Measurements from ENCODE around the gene FADS3.

Gene FADS3

DNA sequence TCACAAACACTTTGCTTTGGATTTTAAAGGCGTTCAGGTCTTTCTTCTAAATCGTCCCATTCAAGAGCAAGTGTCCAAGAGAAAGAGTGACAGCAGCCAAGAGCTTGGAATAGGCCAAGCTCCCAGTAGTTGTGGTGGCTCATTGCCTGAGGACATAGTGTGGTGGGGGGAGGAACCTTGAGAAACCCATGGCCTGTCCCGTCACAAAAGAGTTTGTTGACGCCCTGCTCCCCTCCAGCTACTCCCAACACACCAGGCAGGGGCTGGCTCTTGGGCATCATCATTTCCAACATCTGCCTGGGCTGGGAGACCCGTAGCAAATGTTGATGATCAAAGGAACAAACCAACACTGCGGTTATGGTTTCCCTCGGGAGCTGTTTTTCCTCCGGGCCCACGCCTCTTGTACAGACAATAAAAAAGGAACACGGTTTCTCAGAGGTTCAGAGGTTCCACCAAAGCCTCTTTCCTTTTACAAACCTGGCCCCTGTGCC is 20.8 kb downstream of the FADS3 start:
- Histone ChIP-seq H3K4me3 (ENCODE audit: low read depth in 1 of 2, low read length in 2 of 2) (no peak overlapping the region), H3K27ac (ENCODE audit: low read depth, low read length) (no peak overlapping the region), H3K9me3 (ENCODE audit: low read length) (no peaks in the 10 kb centered on the region), H3K36me3 (ENCODE audit: insufficient read depth, low read length) (no peaks in the 10 kb centered on the region), H3K27me3 (ENCODE audit: control insufficient read depth in 1 of 2, insufficient read depth in 2 of 2, low read length in 2 of 2) (peaks cover 0 to 4% of the 10 kb centered on the region in 2 donors), H3K4me1 (ENCODE audit: insufficient read depth, low read length) (peaks cover 4% of the 10 kb centered on the region), H3K9ac (ENCODE audit: low read length) (no peak overlapping the region)

DNA sequence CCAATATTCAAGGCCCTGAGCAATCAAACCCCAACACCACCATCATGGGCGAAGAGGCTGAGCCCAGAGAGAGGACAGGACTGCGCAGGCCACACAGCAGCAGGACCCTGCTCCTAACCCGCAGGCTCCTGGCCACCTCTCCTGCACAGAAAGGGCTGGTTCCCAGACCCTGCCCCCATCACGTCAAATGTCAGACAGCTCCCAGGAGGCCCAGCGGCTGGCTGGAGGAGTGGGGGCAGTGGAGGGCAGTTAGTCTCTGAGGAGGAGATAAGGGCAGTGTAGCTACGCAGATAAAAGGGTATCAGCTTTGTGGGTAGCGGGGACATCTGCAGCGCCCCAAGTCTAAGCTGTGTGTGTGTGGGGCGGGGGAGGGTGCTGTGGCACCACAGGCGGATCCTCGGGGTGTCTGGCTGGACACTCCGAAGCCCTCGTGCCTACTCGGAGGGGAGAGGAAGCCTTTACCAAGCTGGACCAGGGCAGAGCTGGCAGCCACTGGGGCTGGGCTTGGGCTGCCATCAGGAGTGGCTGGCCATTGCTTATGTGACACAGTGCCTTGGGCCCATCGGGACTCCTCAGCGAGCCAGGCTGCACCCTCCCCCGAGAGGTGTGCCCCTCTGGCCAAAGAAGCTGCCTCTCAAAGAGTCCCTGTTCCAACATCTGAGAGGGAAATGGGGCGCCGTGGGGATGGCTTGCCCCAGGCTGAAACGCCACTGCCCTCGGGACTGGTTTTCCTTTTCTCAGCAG is 21.5 kb downstream of the FADS3 start:
- H3K27ac ChIP-seq (ENCODE audit: low read depth, low read length): no peak overlapping the region
- no peak overlapping the region for H3K9ac ChIP-seq (ENCODE audit: low read length)
- peaks cover 0 to 4% of the 10 kb centered on the region in 2 donors for H3K27me3 ChIP-seq (ENCODE audit: control insufficient read depth in 1 of 2, insufficient read depth in 2 of 2, low read length in 2 of 2)

DNA sequence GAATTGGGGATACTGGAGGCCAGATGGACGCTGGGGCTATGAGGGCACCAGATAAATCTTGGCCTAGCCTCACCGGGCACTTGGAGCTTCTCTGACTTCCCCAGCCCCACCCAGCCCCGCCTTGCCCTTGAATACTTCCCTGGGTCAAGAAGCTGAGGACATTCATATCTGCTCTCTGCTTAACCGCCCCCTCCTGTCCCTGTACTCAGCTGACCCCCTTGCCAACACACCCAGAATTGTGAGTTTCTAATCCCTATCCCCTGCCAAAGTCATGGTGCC is 22.0 kb downstream of the FADS3 start:
- Histone ChIP-seq H3K9ac (ENCODE audit: low read length) (no peak overlapping the region), H3K36me3 (ENCODE audit: insufficient read depth, low read length) (no peaks in the 10 kb centered on the region), H3K27me3 (ENCODE audit: control insufficient read depth in 1 of 2, insufficient read depth in 2 of 2, low read length in 2 of 2) (peaks cover 0 to 4% of the 10 kb centered on the region in 2 donors), H3K9me3 (ENCODE audit: low read length) (no peaks in the 10 kb centered on the region), H3K4me1 (ENCODE audit: insufficient read depth, low read length) (peaks cover 4% of the 10 kb centered on the region), H3K27ac (ENCODE audit: low read depth, low read length) (no peak overlapping the region), H3K4me3 (ENCODE audit: low read depth in 1 of 2, low read length in 2 of 2) (no peak overlapping the region)

More for the DNA sequence above, 21.5 kb downstream of the FADS3 start:
- Histone ChIP-seq H3K9me3 (ENCODE audit: low read length) (no peaks in the 10 kb centered on the region), H3K4me1 (ENCODE audit: insufficient read depth, low read length) (peaks cover 4% of the 10 kb centered on the region), H3K4me3 (ENCODE audit: low read depth in 1 of 2, low read length in 2 of 2) (no peak overlapping the region), H3K36me3 (ENCODE audit: insufficient read depth, low read length) (no peaks in the 10 kb centered on the region)

DNA sequence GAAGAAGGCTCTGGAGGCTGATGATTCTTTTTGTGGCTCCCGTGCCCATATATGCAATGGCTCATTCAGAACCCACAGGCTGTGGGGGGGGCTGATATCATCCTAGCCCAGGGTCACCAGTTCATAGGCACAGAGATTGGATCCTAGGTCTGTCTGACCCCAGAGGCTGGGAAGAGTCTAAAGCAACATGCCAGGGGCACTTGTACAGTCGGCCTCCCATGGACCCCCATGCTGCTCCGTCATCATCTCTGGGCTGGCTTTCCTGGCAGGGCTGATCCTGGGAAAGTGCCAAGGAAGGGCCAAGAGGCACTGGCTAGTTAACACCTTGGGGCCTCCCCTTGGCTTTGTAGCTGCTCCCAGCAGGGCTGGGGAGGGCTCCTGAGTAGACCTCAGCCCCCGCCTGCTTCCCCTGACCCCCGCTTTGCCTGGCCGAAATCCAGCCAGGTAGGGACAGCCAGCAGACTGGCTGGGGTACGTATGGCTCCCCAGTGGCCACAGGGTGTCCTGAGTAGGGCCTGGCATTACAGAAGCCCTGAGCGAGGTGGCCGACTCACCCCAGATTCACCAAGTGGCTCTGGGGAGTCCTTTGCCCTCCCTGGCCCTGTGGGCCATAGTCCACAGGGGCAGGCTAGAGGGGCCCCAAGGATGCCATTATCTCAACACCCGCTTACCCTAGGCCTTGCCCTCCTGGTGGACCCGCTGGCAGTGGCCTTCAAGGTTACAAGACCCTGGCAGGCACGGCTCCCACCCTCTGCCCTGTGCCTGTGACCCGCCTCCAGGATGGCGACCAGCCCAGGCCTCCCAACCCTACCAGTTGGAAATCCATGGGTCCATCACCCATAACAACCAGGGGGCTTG is 22.5 kb downstream of the FADS3 start:
- no peaks in the 10 kb centered on the region for H3K9me3 ChIP-seq (ENCODE audit: low read length)
- no peak overlapping the region for H3K9ac ChIP-seq (ENCODE audit: low read length)
- H3K27me3 ChIP-seq (ENCODE audit: control insufficient read depth in 1 of 2, insufficient read depth in 2 of 2, low read length in 2 of 2): peaks cover 0 to 4% of the 10 kb centered on the region in 2 donors
- H3K36me3 ChIP-seq (ENCODE audit: insufficient read depth, low read length): no peaks in the 10 kb centered on the region
- peaks cover 4% of the 10 kb centered on the region for H3K4me1 ChIP-seq (ENCODE audit: insufficient read depth, low read length)
- no peak overlapping the region for H3K4me3 ChIP-seq (ENCODE audit: low read depth in 1 of 2, low read length in 2 of 2)
- H3K27ac ChIP-seq (ENCODE audit: low read depth, low read length): no peak overlapping the region

DNA sequence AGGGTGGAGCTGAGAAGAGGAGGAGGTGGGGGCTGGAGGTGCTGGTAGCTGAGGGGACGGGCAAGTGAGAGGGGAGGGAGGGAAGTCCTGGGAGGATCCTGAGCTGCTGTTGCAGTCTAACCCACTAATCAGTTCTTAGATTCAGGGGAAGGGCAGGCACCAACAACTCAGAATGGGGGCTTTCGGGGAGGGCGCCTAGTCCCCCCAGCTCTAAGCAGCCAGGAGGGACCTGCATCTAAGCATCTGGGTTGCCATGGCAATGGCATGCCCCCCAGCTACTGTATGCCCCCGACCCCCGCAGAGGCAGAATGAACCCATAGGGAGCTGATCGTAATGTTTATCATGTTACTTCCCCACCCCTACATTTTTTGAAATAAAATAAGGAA is 24.4 kb downstream of the FADS3 start:
- H3K36me3 ChIP-seq (ENCODE audit: insufficient read depth, low read length): no peaks in the 10 kb centered on the region
- H3K9ac ChIP-seq (ENCODE audit: low read length): no peak overlapping the region
- H3K4me3 ChIP-seq (ENCODE audit: low read depth in 1 of 2, low read length in 2 of 2): no peak overlapping the region
- H3K27me3 ChIP-seq (ENCODE audit: control insufficient read depth in 1 of 2, insufficient read depth in 2 of 2, low read length in 2 of 2): peaks cover 0 to 4% of the 10 kb centered on the region in 2 donors
- no peak overlapping the region for H3K27ac ChIP-seq (ENCODE audit: low read depth, low read length)
- no peaks in the 10 kb centered on the region for H3K9me3 ChIP-seq (ENCODE audit: low read length)
- H3K4me1 ChIP-seq (ENCODE audit: insufficient read depth, low read length): peaks cover 4% of the 10 kb centered on the region

DNA sequence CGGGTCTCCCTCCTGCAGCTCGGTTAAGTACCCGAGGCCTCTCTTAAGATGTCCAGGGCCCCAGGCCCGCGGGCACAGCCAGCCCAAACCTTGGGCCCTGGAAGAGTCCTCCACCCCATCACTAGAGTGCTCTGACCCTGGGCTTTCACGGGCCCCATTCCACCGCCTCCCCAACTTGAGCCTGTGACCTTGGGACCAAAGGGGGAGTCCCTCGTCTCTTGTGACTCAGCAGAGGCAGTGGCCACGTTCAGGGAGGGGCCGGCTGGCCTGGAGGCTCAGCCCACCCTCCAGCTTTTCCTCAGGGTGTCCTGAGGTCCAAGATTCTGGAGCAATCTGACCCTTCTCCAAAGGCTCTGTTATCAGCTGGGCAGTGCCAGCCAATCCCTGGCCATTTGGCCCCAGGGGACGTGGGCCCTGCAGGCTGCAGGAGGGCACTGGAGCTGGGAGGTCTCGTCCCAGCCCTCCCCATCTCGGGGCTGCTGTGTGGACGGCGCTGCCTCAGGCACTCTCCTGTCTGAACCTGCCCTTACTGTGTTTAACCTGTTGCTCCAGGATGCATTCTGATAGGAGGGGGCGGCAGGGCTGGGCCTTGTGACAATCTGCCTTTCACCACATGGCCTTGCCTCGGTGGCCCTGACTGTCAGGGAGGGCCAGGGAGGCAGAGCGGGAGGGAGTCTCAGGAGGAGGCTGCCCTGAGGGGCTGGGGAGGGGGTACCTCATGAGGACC is 25.0 kb downstream of the FADS3 start:
- no peaks in the 10 kb centered on the region for H3K36me3 ChIP-seq (ENCODE audit: insufficient read depth, low read length)
- no peaks in the 10 kb centered on the region for H3K9me3 ChIP-seq (ENCODE audit: low read length)
- peaks cover 0 to 4% of the 10 kb centered on the region in 2 donors for H3K27me3 ChIP-seq (ENCODE audit: control insufficient read depth in 1 of 2, insufficient read depth in 2 of 2, low read length in 2 of 2)
- H3K4me3 ChIP-seq (ENCODE audit: low read depth in 1 of 2, low read length in 2 of 2): no peak overlapping the region
- no peak overlapping the region for H3K9ac ChIP-seq (ENCODE audit: low read length)
- H3K4me1 ChIP-seq (ENCODE audit: insufficient read depth, low read length): peaks cover 2% of the 10 kb centered on the region
- no peak overlapping the region for H3K27ac ChIP-seq (ENCODE audit: low read depth, low read length)

DNA sequence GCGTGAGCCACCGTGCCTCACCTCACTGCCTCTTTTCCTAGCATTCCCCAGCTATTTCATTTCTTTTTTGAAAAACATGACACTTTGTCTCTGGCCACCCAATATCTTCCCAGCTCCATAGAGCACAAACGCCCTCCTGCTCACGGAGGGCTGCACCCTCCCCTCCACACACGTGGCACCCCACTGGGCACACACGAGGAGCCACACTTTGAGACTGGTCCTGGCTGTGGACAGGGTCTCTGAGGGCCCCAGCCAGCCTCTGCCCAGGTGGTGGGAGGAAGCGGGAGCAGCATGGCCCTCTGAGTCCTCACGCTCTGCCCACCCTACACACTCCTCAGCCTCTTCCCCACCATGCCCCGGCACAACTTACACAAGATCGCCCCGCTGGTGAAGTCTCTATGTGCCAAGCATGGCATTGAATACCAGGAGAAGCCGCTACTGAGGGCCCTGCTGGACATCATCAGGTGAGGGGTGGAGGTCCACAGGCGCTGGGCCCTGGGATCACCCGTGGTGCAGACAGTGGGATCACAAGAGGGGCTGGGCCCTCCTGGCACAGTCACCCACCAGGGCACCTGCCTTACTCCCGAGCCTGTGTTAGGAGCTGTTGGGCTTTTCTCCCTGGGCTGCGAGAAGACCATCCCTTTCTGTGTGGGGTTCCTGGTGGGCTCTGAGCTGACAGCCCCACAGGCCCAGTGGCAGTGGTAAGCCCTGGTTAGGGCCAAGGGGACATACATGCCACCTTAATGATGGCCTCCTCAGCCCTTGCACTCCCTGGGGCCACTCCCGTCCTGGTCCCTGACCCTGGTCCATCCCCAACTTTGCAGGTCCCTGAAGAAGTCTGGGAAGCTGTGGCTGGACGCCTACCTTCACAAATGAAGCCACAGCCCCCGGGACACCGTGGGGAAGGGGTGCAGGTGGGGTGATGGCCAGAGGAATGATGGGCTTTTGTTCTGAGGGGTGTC is 26.2 kb downstream of the FADS3 start:
- Histone ChIP-seq H3K4me3 (ENCODE audit: low read depth in 1 of 2, low read length in 2 of 2) (no peak overlapping the region), H3K27me3 (ENCODE audit: control insufficient read depth in 1 of 2, insufficient read depth in 2 of 2, low read length in 2 of 2) (peaks cover 0 to 4% of the 10 kb centered on the region in 2 donors), H3K9ac (ENCODE audit: low read length) (no peak overlapping the region), H3K4me1 (ENCODE audit: insufficient read depth, low read length) (no peaks in the 10 kb centered on the region), H3K36me3 (ENCODE audit: insufficient read depth, low read length) (no peaks in the 10 kb centered on the region), H3K27ac (ENCODE audit: low read depth, low read length) (no peak overlapping the region), H3K9me3 (ENCODE audit: low read length) (no peaks in the 10 kb centered on the region)

DNA sequence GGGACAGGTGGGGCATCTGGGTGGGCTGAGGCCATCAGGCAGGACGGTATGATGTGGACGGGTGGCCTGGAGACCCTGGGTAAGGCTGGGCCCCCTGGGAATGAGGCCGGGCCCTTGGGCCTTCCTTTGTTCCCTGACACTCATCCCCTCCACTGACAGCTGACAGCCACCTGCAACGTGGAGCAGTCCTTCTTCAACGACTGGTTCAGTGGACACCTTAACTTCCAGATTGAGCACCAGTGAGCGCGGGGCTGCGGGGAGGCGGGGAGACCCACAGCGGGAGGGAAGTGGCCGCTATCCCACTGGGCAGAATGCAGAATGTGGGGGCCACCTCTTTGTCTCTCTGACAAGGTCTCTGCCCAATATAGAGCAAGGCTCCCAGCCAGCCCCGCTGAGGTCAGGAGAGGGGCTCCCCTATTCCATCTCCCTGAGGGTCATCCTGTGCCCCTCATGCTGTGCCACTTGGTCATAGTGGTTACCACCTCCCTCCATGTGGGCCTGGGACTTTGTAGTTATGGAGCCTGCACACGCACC is 27.7 kb downstream of the FADS3 start:
- Histone ChIP-seq H3K27ac (ENCODE audit: low read depth, low read length) (no peak overlapping the region), H3K4me3 (ENCODE audit: low read depth in 1 of 2, low read length in 2 of 2) (no peak overlapping the region), H3K4me1 (ENCODE audit: insufficient read depth, low read length) (no peaks in the 10 kb centered on the region), H3K9ac (ENCODE audit: low read length) (no peak overlapping the region), H3K36me3 (ENCODE audit: insufficient read depth, low read length) (no peaks in the 10 kb centered on the region), H3K9me3 (ENCODE audit: low read length) (no peaks in the 10 kb centered on the region), H3K27me3 (ENCODE audit: control insufficient read depth in 1 of 2, insufficient read depth in 2 of 2, low read length in 2 of 2) (no peaks in the 10 kb centered on the region)

DNA sequence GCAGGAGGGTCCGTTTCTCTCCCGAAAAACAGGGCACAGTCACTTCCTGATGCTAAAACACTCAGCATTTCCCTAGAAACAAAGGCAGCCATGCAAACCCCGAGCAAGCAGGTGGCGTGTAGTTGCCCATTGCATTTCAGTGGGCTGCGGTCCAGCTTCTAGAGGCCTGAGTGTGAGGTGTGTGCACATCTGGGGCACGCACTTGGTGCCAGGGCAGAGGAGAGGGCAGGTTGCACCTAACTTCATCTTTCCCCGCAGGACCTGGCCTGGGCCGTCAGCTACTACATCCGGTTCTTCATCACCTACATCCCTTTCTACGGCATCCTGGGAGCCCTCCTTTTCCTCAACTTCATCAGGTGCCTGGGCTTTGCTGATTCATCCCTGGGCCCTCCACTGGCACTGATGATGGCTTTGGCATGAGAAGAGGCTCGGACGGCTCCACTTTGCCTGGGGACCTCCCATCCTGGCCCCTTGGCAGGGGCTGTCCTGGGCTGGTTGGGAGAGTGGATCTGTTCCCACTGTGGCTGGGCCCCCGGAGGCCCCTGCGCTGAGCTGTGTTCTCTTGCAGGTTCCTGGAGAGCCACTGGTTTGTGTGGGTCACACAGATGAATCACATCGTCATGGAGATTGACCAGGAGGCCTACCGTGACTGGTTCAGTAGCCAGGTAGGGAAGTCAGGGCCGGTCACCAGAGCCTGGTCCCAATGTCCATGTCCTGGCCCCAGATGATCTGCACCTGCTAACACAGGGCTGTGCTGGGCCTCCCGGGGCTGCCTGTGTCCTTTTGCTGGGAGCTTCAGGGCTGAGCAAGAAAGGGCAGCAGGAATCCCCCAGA is 28.4 kb downstream of the FADS3 start:
- no peaks in the 10 kb centered on the region for H3K4me1 ChIP-seq (ENCODE audit: insufficient read depth, low read length)
- H3K9ac ChIP-seq (ENCODE audit: low read length): no peak overlapping the region
- no peaks in the 10 kb centered on the region for H3K36me3 ChIP-seq (ENCODE audit: insufficient read depth, low read length)
- no peaks in the 10 kb centered on the region for H3K9me3 ChIP-seq (ENCODE audit: low read length)
- no peaks in the 10 kb centered on the region for H3K27me3 ChIP-seq (ENCODE audit: control insufficient read depth in 1 of 2, insufficient read depth in 2 of 2, low read length in 2 of 2)
- H3K27ac ChIP-seq (ENCODE audit: low read depth, low read length): no peak overlapping the region
- H3K4me3 ChIP-seq (ENCODE audit: low read depth in 1 of 2, low read length in 2 of 2): no peak overlapping the region

DNA sequence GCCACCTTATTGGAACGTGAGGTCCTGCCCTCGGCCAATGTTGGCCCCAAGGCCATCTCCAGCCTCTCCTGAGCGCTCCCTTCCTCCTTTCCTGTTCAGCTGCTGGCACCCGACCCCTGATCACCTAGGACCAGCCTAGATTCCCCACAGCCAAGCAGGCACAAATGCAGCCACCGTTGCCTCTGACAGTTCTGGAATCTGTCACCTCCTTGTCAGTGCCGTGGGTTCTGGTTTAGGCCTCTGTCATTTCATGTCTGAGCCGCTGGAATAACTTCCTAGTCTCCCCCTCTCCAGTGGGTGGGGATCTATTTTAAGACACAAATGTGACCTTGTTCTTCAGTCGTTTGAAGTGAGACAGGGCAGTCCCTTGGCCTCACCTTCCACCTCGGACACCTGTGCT is 29.7 kb downstream of the FADS3 start:
- no peaks in the 10 kb centered on the region for H3K36me3 ChIP-seq (ENCODE audit: insufficient read depth, low read length)
- no peak overlapping the region for H3K4me3 ChIP-seq (ENCODE audit: low read depth in 1 of 2, low read length in 2 of 2)
- no peaks in the 10 kb centered on the region for H3K4me1 ChIP-seq (ENCODE audit: insufficient read depth, low read length)
- H3K9ac ChIP-seq (ENCODE audit: low read length): no peak overlapping the region
- H3K9me3 ChIP-seq (ENCODE audit: low read length): no peaks in the 10 kb centered on the region
- H3K27me3 ChIP-seq (ENCODE audit: control insufficient read depth in 1 of 2, insufficient read depth in 2 of 2, low read length in 2 of 2): no peaks in the 10 kb centered on the region
- no peak overlapping the region for H3K27ac ChIP-seq (ENCODE audit: low read depth, low read length)
